RWPE2 (cell line): Measurements from ENCODE around the gene NAP1L1.
A peak's percentile ranks its signal among the peaks of the same experiment; 100 is the strongest.

Experiments
- ATAC-seq: fragments of 200-7000 bp; cut with Tn5 transposase; 3 replicates; pipeline ENCODE4 v1.9.1; 2021; ENCODE audit warnings: low read depth
- DNase-seq: peaks from one replicate; pipeline ENCODE4 v3.0.0-alpha.2; 2020; ENCODE audit warnings: low spot score
- H3K27ac ChIP-seq: fragments of 450-650 bp; 2 replicates; pipeline ENCODE4 v1.5.1; 2017; ENCODE audit warnings: mild to moderate bottlenecking; ENCODE audit not compliant: poor library complexity, severe bottlenecking
- H3K27me3 ChIP-seq: fragments of 250-450 bp; sonication (Bioruptor Pico); 2 replicates; pipeline ENCODE4 v1.5.1; 2021; ENCODE audit warnings: mild to moderate bottlenecking, moderate library complexity; ENCODE audit not compliant: insufficient read depth, poor library complexity, severe bottlenecking
- H3K36me3 ChIP-seq: fragments of 250-450 bp; sonication (Bioruptor Pico); 2 replicates; pipeline ENCODE4 v1.5.1; 2020; ENCODE audit warnings: low read depth, mild to moderate bottlenecking, moderate library complexity
- H3K4me1 ChIP-seq: fragments of 250-450 bp; sonication (Bioruptor Pico); 2 replicates; pipeline ENCODE4 v1.5.1; 2021; ENCODE audit warnings: mild to moderate bottlenecking, moderate library complexity; ENCODE audit not compliant: insufficient read depth, poor library complexity, severe bottlenecking
- H3K4me3 ChIP-seq: fragments of 250-450 bp; sonication (Bioruptor Pico); 2 replicates; pipeline ENCODE4 v1.5.1; 2021; ENCODE audit warnings: mild to moderate bottlenecking, moderate library complexity; ENCODE audit not compliant: severe bottlenecking
- H3K9me3 ChIP-seq: fragments of 250-450 bp; sonication (Bioruptor Pico); 2 replicates; pipeline ENCODE4 v1.5.1; 2021; ENCODE audit warnings: mild to moderate bottlenecking, moderate library complexity; ENCODE audit not compliant: severe bottlenecking
- TF ChIP-seq, protein P1 (sequence below): fragments of 450-650 bp; IDR thresholded peaks from one replicate; pipeline ENCODE4 v1.5.1; 2017; ENCODE audit warnings: mild to moderate bottlenecking, moderate library complexity; ENCODE audit not compliant: poor library complexity, severe bottlenecking

The NAP1L1 gene

DNA sequence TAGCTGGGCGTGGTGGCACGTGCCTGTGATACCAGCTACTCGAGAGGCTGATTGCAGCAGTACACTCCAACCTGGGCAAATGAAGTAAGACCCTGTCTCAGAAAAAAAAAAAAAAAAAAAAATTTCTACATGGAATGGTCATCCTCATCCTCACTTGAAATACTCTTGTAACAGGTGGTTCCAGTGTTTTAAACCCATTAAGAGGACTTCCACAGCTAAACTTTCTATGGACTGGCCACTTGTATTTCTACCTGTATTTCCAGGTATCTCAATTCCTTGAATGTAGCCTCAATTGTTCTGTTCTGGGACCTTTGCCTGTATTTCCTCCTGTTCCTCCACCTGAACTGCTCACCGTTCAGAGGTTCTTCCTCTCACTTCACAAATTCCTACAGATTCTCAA lies 41.1 kb downstream of the NAP1L1 start:
- Histone ChIP-seq H3K27ac (no peak overlapping the region), H3K4me3 (no peak overlapping the region), H3K4me1 (no peaks in the 10 kb centered on the region), H3K9me3 (no peaks in the 10 kb centered on the region), H3K36me3 (peaks cover 48% of the 10 kb centered on the region), H3K27me3 (no peaks in the 10 kb centered on the region)
- ATAC-seq: no peak
- DNase-seq: no peak
- TF ChIP-seq, protein P1, sequence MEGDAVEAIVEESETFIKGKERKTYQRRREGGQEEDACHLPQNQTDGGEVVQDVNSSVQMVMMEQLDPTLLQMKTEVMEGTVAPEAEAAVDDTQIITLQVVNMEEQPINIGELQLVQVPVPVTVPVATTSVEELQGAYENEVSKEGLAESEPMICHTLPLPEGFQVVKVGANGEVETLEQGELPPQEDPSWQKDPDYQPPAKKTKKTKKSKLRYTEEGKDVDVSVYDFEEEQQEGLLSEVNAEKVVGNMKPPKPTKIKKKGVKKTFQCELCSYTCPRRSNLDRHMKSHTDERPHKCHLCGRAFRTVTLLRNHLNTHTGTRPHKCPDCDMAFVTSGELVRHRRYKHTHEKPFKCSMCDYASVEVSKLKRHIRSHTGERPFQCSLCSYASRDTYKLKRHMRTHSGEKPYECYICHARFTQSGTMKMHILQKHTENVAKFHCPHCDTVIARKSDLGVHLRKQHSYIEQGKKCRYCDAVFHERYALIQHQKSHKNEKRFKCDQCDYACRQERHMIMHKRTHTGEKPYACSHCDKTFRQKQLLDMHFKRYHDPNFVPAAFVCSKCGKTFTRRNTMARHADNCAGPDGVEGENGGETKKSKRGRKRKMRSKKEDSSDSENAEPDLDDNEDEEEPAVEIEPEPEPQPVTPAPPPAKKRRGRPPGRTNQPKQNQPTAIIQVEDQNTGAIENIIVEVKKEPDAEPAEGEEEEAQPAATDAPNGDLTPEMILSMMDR: no peak

DNA sequence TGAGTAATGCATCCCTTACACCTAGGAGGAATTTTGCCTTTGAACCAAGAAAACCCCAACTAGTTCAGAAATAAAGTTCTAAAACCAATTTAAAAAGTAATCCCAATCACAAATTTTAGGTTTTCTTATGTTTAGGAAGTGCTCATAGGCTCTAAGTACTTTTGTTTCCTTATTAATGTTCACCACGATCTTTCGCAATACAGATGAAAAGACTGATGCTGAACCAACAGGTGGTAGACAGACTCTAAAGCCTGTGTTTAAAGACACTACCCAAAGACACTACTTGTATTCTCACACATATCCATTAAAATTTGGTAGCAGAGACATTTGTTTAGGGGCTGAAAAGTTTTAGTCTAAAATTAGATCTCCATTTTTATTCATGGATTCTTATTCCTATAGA lies 42.3 kb downstream of the NAP1L1 start:
- no peak for DNase-seq
- Histone ChIP-seq H3K9me3 (no peaks in the 10 kb centered on the region), H3K36me3 (peaks cover 37% of the 10 kb centered on the region)

DNA sequence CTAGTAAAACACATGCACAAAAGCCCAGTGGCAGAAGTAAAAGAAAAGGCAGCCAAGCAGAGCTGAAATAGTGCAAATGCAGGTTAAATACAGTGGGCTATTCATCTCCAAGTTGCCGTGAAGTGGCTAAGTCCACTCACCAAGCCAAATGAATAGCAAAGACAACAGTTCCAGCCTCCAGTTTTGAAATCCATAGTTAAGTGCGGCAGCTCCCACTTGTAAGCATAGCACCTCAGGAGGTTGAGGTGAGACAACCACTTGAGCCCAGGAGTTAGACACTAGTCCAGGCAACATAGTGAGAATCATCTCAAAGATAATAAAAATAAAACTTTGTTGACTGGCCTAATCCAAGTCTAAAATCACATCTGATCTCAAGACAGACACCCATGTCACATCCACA lies 43.1 kb downstream of the NAP1L1 start:
- Histone ChIP-seq H3K9me3 (no peaks in the 10 kb centered on the region), H3K27me3 (no peaks in the 10 kb centered on the region), H3K4me1 (no peaks in the 10 kb centered on the region), H3K27ac (no peak overlapping the region), H3K36me3 (peaks cover 30% of the 10 kb centered on the region), H3K4me3 (no peak overlapping the region)
- DNase-seq (no peak), ATAC-seq (no peak)
- TF ChIP-seq, protein P1: no peak

More for the DNA sequence above, 42.3 kb downstream of the NAP1L1 start:
- Histone ChIP-seq H3K4me3 (no peak overlapping the region), H3K27ac (no peak overlapping the region), H3K4me1 (no peaks in the 10 kb centered on the region), H3K27me3 (no peaks in the 10 kb centered on the region)
- ATAC-seq: no peak
- TF ChIP-seq, protein P1: no peak

DNA sequence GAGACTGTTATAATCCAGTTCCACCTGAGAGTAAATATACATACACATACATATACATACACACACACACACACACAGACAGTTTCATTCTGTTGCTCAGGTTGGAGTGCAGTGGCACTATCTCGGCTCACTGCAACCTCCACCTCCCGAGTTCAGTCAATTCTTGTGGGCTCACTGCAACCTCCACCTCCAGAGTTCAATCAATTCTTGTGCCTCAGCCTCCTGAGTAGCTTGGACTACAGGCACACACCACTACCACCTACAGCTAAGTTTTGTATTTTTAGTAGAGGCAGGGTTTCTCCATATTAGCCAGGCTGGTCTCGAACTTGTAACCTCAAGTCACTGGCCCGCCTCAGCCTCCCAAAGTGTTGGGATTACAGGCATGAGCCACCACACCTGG lies 44.0 kb downstream of the NAP1L1 start:
- Histone ChIP-seq H3K4me3 (no peak overlapping the region), H3K27me3 (no peaks in the 10 kb centered on the region), H3K36me3 (peaks cover 20% of the 10 kb centered on the region), H3K27ac (no peak overlapping the region), H3K9me3 (no peaks in the 10 kb centered on the region), H3K4me1 (no peaks in the 10 kb centered on the region)
- DNase-seq: no peak
- ATAC-seq: no peak
- TF ChIP-seq, protein P1: no peak

DNA sequence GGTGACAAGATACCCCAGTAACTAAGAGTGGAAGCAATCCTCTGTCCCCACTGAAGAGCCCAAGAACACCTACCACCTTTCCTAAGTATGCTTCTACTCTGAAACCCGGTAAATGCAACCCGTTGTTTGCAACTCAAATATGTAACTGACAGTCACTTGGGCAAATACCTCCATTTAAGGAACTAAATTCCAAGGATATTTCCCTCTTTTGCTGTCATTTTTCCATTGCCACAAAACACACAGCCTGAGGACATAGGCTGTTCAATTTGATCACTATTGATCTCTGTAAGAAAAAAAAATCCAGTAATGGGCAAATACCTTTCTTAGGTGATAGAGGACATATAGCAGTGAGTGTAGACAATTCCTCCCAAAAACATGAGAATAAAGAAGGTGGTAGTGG lies 46.3 kb downstream of the NAP1L1 start:
- Histone ChIP-seq H3K27me3 (no peaks in the 10 kb centered on the region), H3K36me3 (no peaks in the 10 kb centered on the region), H3K4me1 (peaks cover 4% of the 10 kb centered on the region), H3K9me3 (no peaks in the 10 kb centered on the region), H3K27ac (peak overlapping the region; percentile 40), H3K4me3 (no peak overlapping the region)
- TF ChIP-seq, protein P1: no peak
- no peak for DNase-seq
- no peak for ATAC-seq
